ENCODE measurements around the gene LMCD1.

Gene LMCD1

GRCh38 chr3:8486434-8486833 lies 15.2 kb upstream of the LMCD1 start:
- no peak overlapping the region for H3K27ac ChIP-seq
- H3K36me3 ChIP-seq (ENCODE audit: insufficient read depth, low read length): no peaks in the 10 kb centered on the region
- no peak for TF ChIP-seq EZH2 (IDR thresholded peaks at IDR 0.05)
- no peak for TF ChIP-seq FOXP2 (optimal IDR thresholded peaks at IDR 0.05; ENCODE audit: control extremely low read depth, extremely low read length, insufficient read depth)
- TF ChIP-seq POLR2AphosphoS5 (IDR thresholded peaks at IDR 0.05; ENCODE audit: borderline replicate concordance, low read depth, low read length): no peak
- no peaks in the 10 kb centered on the region for H3K9me3 ChIP-seq (ENCODE audit: low read depth, low read length)
- H3K4me3 ChIP-seq: no peak overlapping the region
- H3K9ac ChIP-seq (ENCODE audit: insufficient read length): no peak overlapping the region
- no peak for DNase-seq (ENCODE audit: low read depth, low spot score)

- no peak overlapping the region for H3K4me3 ChIP-seq
- H3K36me3 ChIP-seq (ENCODE audit: insufficient read depth, low read length): no peaks in the 10 kb centered on the region
- no peak overlapping the region for H3K9ac ChIP-seq (ENCODE audit: insufficient read length)
- TF ChIP-seq FOXP2 (optimal IDR thresholded peaks at IDR 0.05; ENCODE audit: control extremely low read depth, extremely low read length, insufficient read depth): no peak
- no peak for TF ChIP-seq EZH2 (IDR thresholded peaks at IDR 0.05)
- TF ChIP-seq POLR2AphosphoS5 (IDR thresholded peaks at IDR 0.05; ENCODE audit: borderline replicate concordance, low read depth, low read length): no peak
- DNase-seq (ENCODE audit: low read depth, low spot score): no peak
- no peak overlapping the region for H3K27ac ChIP-seq
- H3K9me3 ChIP-seq (ENCODE audit: low read depth, low read length): no peaks in the 10 kb centered on the region
Observed at GRCh38 chr3:8486936-8487335, 14.7 kb upstream of the LMCD1 start.

GRCh38 chr3:8488411-8488810 lies 13.2 kb upstream of the LMCD1 start:
- Histone ChIP-seq H3K4me3 (no peak overlapping the region), H3K27ac (no peak overlapping the region), H3K9ac (ENCODE audit: insufficient read length) (no peak overlapping the region), H3K36me3 (ENCODE audit: insufficient read depth, low read length) (no peaks in the 10 kb centered on the region), H3K9me3 (ENCODE audit: low read depth, low read length) (no peaks in the 10 kb centered on the region)
- no peak for DNase-seq (ENCODE audit: low read depth, low spot score)
- TF ChIP-seq POLR2AphosphoS5 (IDR thresholded peaks at IDR 0.05; ENCODE audit: borderline replicate concordance, low read depth, low read length) (no peak), EZH2 (IDR thresholded peaks at IDR 0.05) (no peak), FOXP2 (optimal IDR thresholded peaks at IDR 0.05; ENCODE audit: control extremely low read depth, extremely low read length, insufficient read depth) (no peak)

GRCh38 chr3:8488877-8489276 lies 12.7 kb upstream of the LMCD1 start:
- Histone ChIP-seq H3K4me3 (no peak overlapping the region), H3K27ac (no peak overlapping the region), H3K9me3 (ENCODE audit: low read depth, low read length) (no peaks in the 10 kb centered on the region), H3K36me3 (ENCODE audit: insufficient read depth, low read length) (no peaks in the 10 kb centered on the region), H3K9ac (ENCODE audit: insufficient read length) (no peak overlapping the region)
- no peak for DNase-seq (ENCODE audit: low read depth, low spot score)
- TF ChIP-seq FOXP2 (optimal IDR thresholded peaks at IDR 0.05; ENCODE audit: control extremely low read depth, extremely low read length, insufficient read depth) (no peak), POLR2AphosphoS5 (IDR thresholded peaks at IDR 0.05; ENCODE audit: borderline replicate concordance, low read depth, low read length) (no peak), EZH2 (IDR thresholded peaks at IDR 0.05) (no peak)

- Histone ChIP-seq H3K9ac (ENCODE audit: insufficient read length) (no peak overlapping the region), H3K27ac (no peak overlapping the region), H3K4me3 (no peak overlapping the region), H3K9me3 (ENCODE audit: low read depth, low read length) (no peaks in the 10 kb centered on the region), H3K36me3 (ENCODE audit: insufficient read depth, low read length) (no peaks in the 10 kb centered on the region)
- no peak for TF ChIP-seq FOXP2 (optimal IDR thresholded peaks at IDR 0.05; ENCODE audit: control extremely low read depth, extremely low read length, insufficient read depth)
- TF ChIP-seq POLR2AphosphoS5 (IDR thresholded peaks at IDR 0.05; ENCODE audit: borderline replicate concordance, low read depth, low read length): no peak
- no peak for TF ChIP-seq EZH2 (IDR thresholded peaks at IDR 0.05)
- no peak for DNase-seq (ENCODE audit: low read depth, low spot score)
Observed at GRCh38 chr3:8489278-8489792, 12.3 kb upstream of the LMCD1 start.

GRCh38 chr3:8490079-8490552 lies 11.5 kb upstream of the LMCD1 start:
- no peak overlapping the region for H3K27ac ChIP-seq
- H3K4me3 ChIP-seq: no peak overlapping the region
- H3K36me3 ChIP-seq (ENCODE audit: insufficient read depth, low read length): no peaks in the 10 kb centered on the region
- no peak overlapping the region for H3K9ac ChIP-seq (ENCODE audit: insufficient read length)
- TF ChIP-seq POLR2AphosphoS5 (IDR thresholded peaks at IDR 0.05; ENCODE audit: borderline replicate concordance, low read depth, low read length) (no peak), FOXP2 (optimal IDR thresholded peaks at IDR 0.05; ENCODE audit: control extremely low read depth, extremely low read length, insufficient read depth) (no peak), EZH2 (IDR thresholded peaks at IDR 0.05) (no peak)
- H3K9me3 ChIP-seq (ENCODE audit: low read depth, low read length): no peaks in the 10 kb centered on the region
- no peak for DNase-seq (ENCODE audit: low read depth, low spot score)

- no peak overlapping the region for H3K4me3 ChIP-seq
- no peak for DNase-seq (ENCODE audit: low read depth, low spot score)
- TF ChIP-seq POLR2AphosphoS5 (IDR thresholded peaks at IDR 0.05; ENCODE audit: borderline replicate concordance, low read depth, low read length) (no peak), EZH2 (IDR thresholded peaks at IDR 0.05) (no peak), FOXP2 (optimal IDR thresholded peaks at IDR 0.05; ENCODE audit: control extremely low read depth, extremely low read length, insufficient read depth) (no peak)
- H3K36me3 ChIP-seq (ENCODE audit: insufficient read depth, low read length): no peaks in the 10 kb centered on the region
- no peak overlapping the region for H3K27ac ChIP-seq
- H3K9me3 ChIP-seq (ENCODE audit: low read depth, low read length): no peaks in the 10 kb centered on the region
- H3K9ac ChIP-seq (ENCODE audit: insufficient read length): no peak overlapping the region
Observed at GRCh38 chr3:8491271-8492144, 10.1 kb upstream of the LMCD1 start.

GRCh38 chr3:8492744-8493511 lies 8.7 kb upstream of the LMCD1 start:
- no peak for TF ChIP-seq FOXP2 (optimal IDR thresholded peaks at IDR 0.05; ENCODE audit: control extremely low read depth, extremely low read length, insufficient read depth)
- no peak for TF ChIP-seq EZH2 (IDR thresholded peaks at IDR 0.05)
- TF ChIP-seq POLR2AphosphoS5 (IDR thresholded peaks at IDR 0.05; ENCODE audit: borderline replicate concordance, low read depth, low read length): no peak
- Histone ChIP-seq H3K27ac (no peak overlapping the region), H3K36me3 (ENCODE audit: insufficient read depth, low read length) (no peaks in the 10 kb centered on the region), H3K4me3 (no peak overlapping the region), H3K9me3 (ENCODE audit: low read depth, low read length) (no peaks in the 10 kb centered on the region), H3K9ac (ENCODE audit: insufficient read length) (no peak overlapping the region)
- no peak for DNase-seq (ENCODE audit: low read depth, low spot score)

Measured in SK-N-MC (cell line).